HepG2 (cell line): Measurements from ENCODE around the gene INTS4. TPM values are rescaled to one million over a fixed set of nuclear protein-coding genes. Genes with fewer than 3 reads are reported as not detected.

Experiments
- CBX2 ChIP-seq, 2 experiments: fragments of 200-600 bp in 1 of 2; sonication (generic); formaldehyde crosslinking in 1 of 2; IDR thresholded peaks; 2 replicates each; pipeline versions ENCODE4 v1.7.0 to v1.8.1; 2018 to 2022; ENCODE audit warnings: low read depth in 2 of 2, low read length in 1 of 2, mild to moderate bottlenecking in 1 of 2, missing genetic modification reagents in 1 of 2
- CERS6 ChIP-seq: sonication (generic); formaldehyde crosslinking; IDR thresholded peaks from 2 replicates; pipeline ENCODE4 v1.5.0; 2020; ENCODE audit warnings: missing genetic modification reagents
- HNRNPH1 ChIP-seq: fragments of 200-400 bp; formaldehyde crosslinking; optimal IDR thresholded peaks from 2 replicates; pipeline ENCODE3; 2017; ENCODE audit warnings: mild to moderate bottlenecking, low read depth, low read length
- MTA1 ChIP-seq: sonication (generic); formaldehyde crosslinking; IDR thresholded peaks from 2 replicates; pipeline ENCODE4 v1.4.0; 2020; ENCODE audit warnings: missing genetic modification reagents, mild to moderate bottlenecking, borderline replicate concordance
- MZF1 ChIP-seq: sonication (generic); formaldehyde crosslinking; IDR thresholded peaks from 2 replicates; pipeline ENCODE4 v1.8.1; 2023; ENCODE audit warnings: mild to moderate bottlenecking, missing genetic modification reagents, borderline replicate concordance
- NR2F6 ChIP-seq, 2 experiments: IDR thresholded peaks; 2 replicates each; pipeline ENCODE4 v1.6.1; 2016; ENCODE audit warnings: antibody characterized with exemption in 1 of 2, mild to moderate bottlenecking in 1 of 2
- PBX2 ChIP-seq: IDR thresholded peaks from 2 replicates; pipeline ENCODE4 v1.6.1; 2016; ENCODE audit warnings: control low read depth
- SIN3A ChIP-seq: IDR thresholded peaks from 2 replicates; pipeline ENCODE4 v1.6.1; 2011; ENCODE audit warnings: low read depth, mild to moderate bottlenecking, control low read depth, low read length, borderline replicate concordance
- SRF ChIP-seq: IDR thresholded peaks from 2 replicates; pipeline ENCODE4 v1.6.1; 2011; ENCODE audit warnings: mild to moderate bottlenecking, low read depth, low read length, moderate library complexity
- TEAD3 ChIP-seq: optimal IDR thresholded peaks from 2 replicates; pipeline ENCODE3; 2016; ENCODE audit warnings: borderline replicate concordance
- YEATS4 ChIP-seq: sonication (generic); formaldehyde crosslinking; IDR thresholded peaks from 2 replicates; pipeline ENCODE4 v1.4.0; 2020; ENCODE audit warnings: missing genetic modification reagents, borderline replicate concordance
- ZBTB44 ChIP-seq: sonication (generic); formaldehyde crosslinking; IDR thresholded peaks from 2 replicates; pipeline ENCODE4 v1.4.0; 2020; ENCODE audit warnings: missing genetic modification reagents
- ZC3H13 ChIP-seq: sonication (generic); formaldehyde crosslinking; IDR thresholded peaks from 2 replicates; pipeline ENCODE4 v1.8.1; 2023; ENCODE audit warnings: mild to moderate bottlenecking, missing genetic modification reagents, moderate library complexity
- ZNF12 ChIP-seq: sonication (generic); formaldehyde crosslinking; IDR thresholded peaks from 2 replicates; pipeline ENCODE4 v1.5.0; 2020; ENCODE audit warnings: missing genetic modification reagents
- ZNF788 ChIP-seq: sonication (generic); formaldehyde crosslinking; IDR thresholded peaks from 2 replicates; pipeline ENCODE4 v1.5.0; 2020; ENCODE audit warnings: mild to moderate bottlenecking, missing genetic modification reagents, borderline replicate concordance
- ZSCAN12 ChIP-seq: sonication (generic); formaldehyde crosslinking; IDR thresholded peaks from 2 replicates; pipeline ENCODE4 v1.9.0; 2021; ENCODE audit warnings: mild to moderate bottlenecking, missing genetic modification reagents
- polyA plus RNA-seq, 8 experiments: library from polyadenylated mRNA; depleted of rRNA in 3 of 8; stranded (reverse) in 7 of 8; unstranded in 1 of 8; fragments of >200 nt; fragmentation: Illumina TruSeq in 4 of 8; extraction: Trizol in 4 of 8; gene quantifications; 2 replicates each; pipeline versions ENCODE4 v1.2.1 to v1.2.3, GENCODE V29; 2011 to 2016; ENCODE audit warnings: low read depth in 4 of 8, missing spikeins in 1 of 8, mixed read lengths in 1 of 8; ENCODE audit not compliant: insufficient read depth in 1 of 8
- total RNA-seq, 5 experiments: library from RNA; depleted of rRNA; stranded (reverse); fragments of >200 nt; fragmentation: Illumina TruSeq; extraction: Trizol; gene quantifications; 2 replicates each; pipeline ENCODE4 v1.2.3, GENCODE V29; 2016; ENCODE audit warnings: low read depth in 1 of 5
- TF ChIP-seq, protein P1 (sequence below): sonication (generic); formaldehyde crosslinking; IDR thresholded peaks from 2 replicates; pipeline ENCODE4 v1.4.0; 2020; ENCODE audit warnings: mild to moderate bottlenecking, low read depth, missing genetic modification reagents
- TF ChIP-seq, protein P2 (sequence below): sonication (generic); formaldehyde crosslinking; IDR thresholded peaks from 2 replicates; pipeline ENCODE4 v1.5.0; 2020; ENCODE audit warnings: missing genetic modification reagents
- TF ChIP-seq, protein P3 (sequence below): sonication (generic); formaldehyde crosslinking; IDR thresholded peaks from 2 replicates; pipeline ENCODE4 v1.4.0; 2020; ENCODE audit warnings: missing genetic modification reagents

The INTS4 gene
- total and polyA plus RNA-seq, 2 of the 13 experiments (the other 11 are each of a cell fraction or from before 2014, with no cell fraction given), result 37.3 to 44.8 TPM

DNA sequence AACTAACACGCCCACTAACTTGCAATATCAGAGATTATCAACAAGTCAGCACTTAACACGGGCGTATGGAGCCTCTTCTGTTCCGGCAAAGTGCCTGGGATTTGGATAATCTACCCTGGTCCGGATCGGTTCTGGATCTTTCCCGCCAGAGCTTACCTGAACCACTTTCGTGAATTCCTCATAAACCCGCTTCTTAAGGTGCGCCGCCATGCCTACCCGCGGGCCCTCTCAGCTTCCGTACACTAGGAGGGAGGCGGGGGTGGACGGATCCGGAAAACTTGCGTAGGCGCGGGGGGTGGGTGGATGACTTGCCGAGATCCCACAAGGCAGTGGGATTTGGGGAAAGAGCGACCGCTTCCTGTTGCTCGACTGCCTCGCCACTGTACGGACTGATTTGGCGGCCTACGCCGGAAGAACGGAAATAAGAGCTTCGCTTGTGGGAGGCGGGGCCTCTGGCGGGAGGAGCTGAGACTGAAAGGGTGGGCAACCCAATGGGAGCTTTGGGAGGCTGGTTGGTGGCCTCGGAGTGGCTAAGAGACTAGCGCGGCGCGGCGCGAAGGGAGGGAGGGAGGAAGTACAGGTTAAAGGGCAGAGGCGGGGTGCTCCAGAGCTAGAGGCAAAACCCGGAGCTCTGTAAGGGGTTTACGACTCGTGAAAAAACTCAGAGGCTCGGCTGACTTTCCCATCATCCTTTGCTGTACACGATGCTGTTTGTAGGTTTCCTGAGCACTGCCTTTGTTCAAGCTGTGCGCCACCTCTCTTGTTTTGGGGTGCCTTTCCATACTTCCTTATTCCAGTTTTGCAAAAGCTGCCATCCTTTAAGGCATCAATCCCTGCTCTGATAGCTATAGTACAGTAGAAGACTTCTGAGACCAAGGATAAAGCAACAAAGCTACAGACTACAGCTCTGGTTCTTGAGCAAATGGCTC is at the start of gene INTS4 (continued):
- TF ChIP-seq, protein P1, sequence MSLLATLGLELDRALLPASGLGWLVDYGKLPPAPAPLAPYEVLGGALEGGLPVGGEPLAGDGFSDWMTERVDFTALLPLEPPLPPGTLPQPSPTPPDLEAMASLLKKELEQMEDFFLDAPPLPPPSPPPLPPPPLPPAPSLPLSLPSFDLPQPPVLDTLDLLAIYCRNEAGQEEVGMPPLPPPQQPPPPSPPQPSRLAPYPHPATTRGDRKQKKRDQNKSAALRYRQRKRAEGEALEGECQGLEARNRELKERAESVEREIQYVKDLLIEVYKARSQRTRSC (CRISPR knock-in tag), result no peak
- no peak; the same call in 1 of the 2 replicates for TF ChIP-seq ZNF12
- TF ChIP-seq CBX2 (IDR thresholded peaks at IDR 0.05; ENCODE audit: low read depth, low read length), result no peak
- no peak for TF ChIP-seq CBX2 (CRISPR knock-in tag; IDR thresholded peaks at IDR 0.05; ENCODE audit: low read depth)
- no peak for TF ChIP-seq ZC3H13 (CRISPR knock-in tag)
- no peak for TF ChIP-seq ZSCAN12
- TF ChIP-seq MTA1 (CRISPR knock-in tag), result peak; percentile 82
- TF ChIP-seq SRF, result 0 out of 2 replicates have a peak, but pooled peaks have one; percentile 3
- TF ChIP-seq ZBTB44, result 0 out of 2 replicates have a peak, but pooled peaks have one; percentile 42
- TF ChIP-seq SIN3A, result peak; percentile 91; the same call in 1 of the 2 replicates
- TF ChIP-seq, protein P2, sequence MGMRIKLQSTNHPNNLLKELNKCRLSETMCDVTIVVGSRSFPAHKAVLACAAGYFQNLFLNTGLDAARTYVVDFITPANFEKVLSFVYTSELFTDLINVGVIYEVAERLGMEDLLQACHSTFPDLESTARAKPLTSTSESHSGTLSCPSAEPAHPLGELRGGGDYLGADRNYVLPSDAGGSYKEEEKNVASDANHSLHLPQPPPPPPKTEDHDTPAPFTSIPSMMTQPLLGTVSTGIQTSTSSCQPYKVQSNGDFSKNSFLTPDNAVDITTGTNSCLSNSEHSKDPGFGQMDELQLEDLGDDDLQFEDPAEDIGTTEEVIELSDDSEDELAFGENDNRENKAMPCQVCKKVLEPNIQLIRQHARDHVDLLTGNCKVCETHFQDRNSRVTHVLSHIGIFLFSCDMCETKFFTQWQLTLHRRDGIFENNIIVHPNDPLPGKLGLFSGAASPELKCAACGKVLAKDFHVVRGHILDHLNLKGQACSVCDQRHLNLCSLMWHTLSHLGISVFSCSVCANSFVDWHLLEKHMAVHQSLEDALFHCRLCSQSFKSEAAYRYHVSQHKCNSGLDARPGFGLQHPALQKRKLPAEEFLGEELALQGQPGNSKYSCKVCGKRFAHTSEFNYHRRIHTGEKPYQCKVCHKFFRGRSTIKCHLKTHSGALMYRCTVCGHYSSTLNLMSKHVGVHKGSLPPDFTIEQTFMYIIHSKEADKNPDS, result no peak
- TF ChIP-seq TEAD3 (CRISPR knock-in tag), result peak; percentile 16
- no peak for TF ChIP-seq CERS6 (CRISPR knock-in tag)
- peak; percentile 80; the same call in 1 of the 2 replicates for TF ChIP-seq ZNF788 (CRISPR knock-in tag)
- TF ChIP-seq PBX2 (CRISPR knock-in tag), result peak; percentile 85
- peak; percentile 94 for TF ChIP-seq NR2F6 (IDR thresholded peaks at IDR 0.05)
- peak; percentile 80 for TF ChIP-seq NR2F6 (CRISPR knock-in tag; IDR thresholded peaks at IDR 0.05)
- TF ChIP-seq YEATS4 (CRISPR knock-in tag), result peak; percentile 74; the same call in 1 of the 2 replicates
- TF ChIP-seq, protein P3, sequence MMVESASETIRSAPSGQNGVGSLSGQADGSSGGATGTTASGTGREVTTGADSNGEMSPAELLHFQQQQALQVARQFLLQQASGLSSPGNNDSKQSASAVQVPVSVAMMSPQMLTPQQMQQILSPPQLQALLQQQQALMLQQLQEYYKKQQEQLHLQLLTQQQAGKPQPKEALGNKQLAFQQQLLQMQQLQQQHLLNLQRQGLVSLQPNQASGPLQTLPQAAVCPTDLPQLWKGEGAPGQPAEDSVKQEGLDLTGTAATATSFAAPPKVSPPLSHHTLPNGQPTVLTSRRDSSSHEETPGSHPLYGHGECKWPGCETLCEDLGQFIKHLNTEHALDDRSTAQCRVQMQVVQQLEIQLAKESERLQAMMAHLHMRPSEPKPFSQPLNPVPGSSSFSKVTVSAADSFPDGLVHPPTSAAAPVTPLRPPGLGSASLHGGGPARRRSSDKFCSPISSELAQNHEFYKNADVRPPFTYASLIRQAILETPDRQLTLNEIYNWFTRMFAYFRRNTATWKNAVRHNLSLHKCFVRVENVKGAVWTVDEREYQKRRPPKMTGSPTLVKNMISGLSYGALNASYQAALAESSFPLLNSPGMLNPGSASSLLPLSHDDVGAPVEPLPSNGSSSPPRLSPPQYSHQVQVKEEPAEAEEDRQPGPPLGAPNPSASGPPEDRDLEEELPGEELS, result 0 out of 2 replicates have a peak, but pooled peaks have one; percentile 10
- no peak for TF ChIP-seq MZF1 (CRISPR knock-in tag)
- no peak for TF ChIP-seq HNRNPH1
